GM23338 (cell line): ENCODE measurements around the gene CYP24A1. TPM values are rescaled to one million over a fixed set of nuclear protein-coding genes. Genes with fewer than 3 reads are reported as not detected.

Experiments used
- ATAC-seq: fragments of 200-7000 bp; cut with Tn5 transposase; 3 replicates; pipeline ENCODE4 v1.9.1; 2020
- DNase-seq: peaks from one replicate; pipeline ENCODE4 v3.0.0-alpha.2; 2015; ENCODE audit warnings: low spot score
- H2AFZ ChIP-seq: fragments of 200-600 bp; sonication (generic); 2 replicates; pipeline ENCODE4 v1.8.0; 2016; ENCODE audit warnings: antibody characterized with exemption, mild to moderate bottlenecking, moderate library complexity
- H3F3A ChIP-seq: fragments of 200-600 bp; sonication (generic); replicated peaks from 2 replicates; pipeline ENCODE4 v1.8.0; 2017; ENCODE audit warnings: antibody characterized with exemption, mixed run types, low read depth
- H3K27ac ChIP-seq: fragments of 200-600 bp; sonication (generic); 2 replicates; pipeline ENCODE4 v1.6.1; 2016; ENCODE audit warnings: low read depth
- H3K27me3 ChIP-seq: fragments of 200-600 bp; sonication (generic); 2 replicates; pipeline ENCODE4 v1.8.0; 2016; ENCODE audit warnings: mild to moderate bottlenecking, mixed run types, moderate library complexity; ENCODE audit not compliant: insufficient read depth
- H3K36me3 ChIP-seq: fragments of 200-600 bp; sonication (generic); 2 replicates; pipeline ENCODE4 v1.8.0; 2016; ENCODE audit warnings: mild to moderate bottlenecking; ENCODE audit not compliant: insufficient read depth
- H3K4me1 ChIP-seq: fragments of 200-600 bp; sonication (generic); 2 replicates; pipeline ENCODE4 v1.8.0; 2016; ENCODE audit warnings: mild to moderate bottlenecking, moderate library complexity; ENCODE audit not compliant: insufficient read depth
- H3K4me2 ChIP-seq: fragments of 200-600 bp; sonication (generic); 2 replicates; pipeline ENCODE4 v1.7.1; 2017; ENCODE audit warnings: mixed run types
- H3K4me3 ChIP-seq: fragments of 200-600 bp; sonication (generic); 2 replicates; pipeline ENCODE4 v1.6.1; 2016; ENCODE audit warnings: mixed run types
- H3K79me2 ChIP-seq: fragments of 200-600 bp; sonication (generic); replicated peaks from 2 replicates; pipeline ENCODE4 v1.8.0; 2017; ENCODE audit warnings: mild to moderate bottlenecking; ENCODE audit not compliant: insufficient read depth
- H3K9me2 ChIP-seq: fragments of 200-600 bp; sonication (generic); 2 replicates; pipeline ENCODE4 v1.8.0; 2017; ENCODE audit not compliant: insufficient read depth
- H4K20me1 ChIP-seq: fragments of 200-600 bp; sonication (generic); replicated peaks from 2 replicates; pipeline ENCODE4 v1.8.0; 2017; ENCODE audit warnings: mild to moderate bottlenecking; ENCODE audit not compliant: insufficient read depth
- H3K27ac Mint-ChIP-seq: 2 replicates; pipeline ENCODE4 v1.8.0; 2020; ENCODE audit warnings: inconsistent platforms, mild to moderate bottlenecking, moderate library complexity, mixed read lengths
- H3K27me3 Mint-ChIP-seq: 3 replicates; pipeline ENCODE4 v1.8.0; 2022; ENCODE audit warnings: low read depth, mild to moderate bottlenecking, moderate library complexity, mixed read lengths, inconsistent platforms; ENCODE audit not compliant: insufficient read depth, poor library complexity
- H3K36me3 Mint-ChIP-seq: 3 replicates; pipeline ENCODE4 v1.8.0; 2021; ENCODE audit warnings: low read depth, mild to moderate bottlenecking, inconsistent platforms, moderate library complexity, mixed read lengths
- H3K4me1 Mint-ChIP-seq: 3 replicates; pipeline ENCODE4 v1.8.0; 2020; ENCODE audit warnings: mild to moderate bottlenecking, inconsistent platforms, mixed read lengths
- H3K4me3 Mint-ChIP-seq: 3 replicates; pipeline ENCODE4 v1.8.0; 2021; ENCODE audit warnings: moderate library complexity, mild to moderate bottlenecking, inconsistent platforms, mixed read lengths
- H3K9me3 Mint-ChIP-seq: 3 replicates; pipeline ENCODE4 v1.8.0; 2020; ENCODE audit warnings: moderate library complexity, mild to moderate bottlenecking, inconsistent platforms, mixed read lengths
- EZH2 ChIP-seq: fragments of 200-600 bp; sonication (generic); IDR thresholded peaks from one replicate; pipeline ENCODE4 v1.8.0; 2017; ENCODE audit warnings: antibody characterized with exemption, mild to moderate bottlenecking, low read depth; ENCODE audit not compliant: unreplicated experiment
- EZH2phosphoT487 ChIP-seq: fragments of 200-600 bp; sonication (generic); IDR thresholded peaks from one replicate; pipeline ENCODE4 v1.8.1; 2018; ENCODE audit warnings: antibody characterized with exemption; ENCODE audit not compliant: unreplicated experiment
- NANOG ChIP-seq: IDR thresholded peaks from 2 replicates; pipeline ENCODE4 v1.6.1; 2016; ENCODE audit warnings: antibody characterized with exemption, borderline replicate concordance
- REST ChIP-seq: IDR thresholded peaks from one replicate; pipeline ENCODE4 v1.6.1; 2018; ENCODE audit warnings: antibody characterized with exemption; ENCODE audit not compliant: unreplicated experiment
- ZNF462 ChIP-seq: fragments of 250-450 bp; sonication (Bioruptor Pico); IDR thresholded peaks from 2 replicates; pipeline ENCODE4 v1.5.0; 2020; ENCODE audit warnings: mild to moderate bottlenecking, moderate library complexity
- polyA plus RNA-seq: library from polyadenylated mRNA; unstranded; fragments of >200 nt; fragmentation: Nextera tagmentation; extraction: Ambion mirVana; gene quantifications from 2 replicates; pipeline ENCODE4 v1.2.1, GENCODE V29; 2016
- total RNA-seq: library from RNA; depleted of rRNA; stranded (reverse); fragments of >200 nt; shearing (Covaris generic); gene quantifications from 2 replicates; pipeline ENCODE4 v1.2.3, GENCODE V29; 2014

The CYP24A1 gene
- total and polyA plus RNA-seq, 2 experiments from 2014 or later = 0.10 TPM; not detected in 1

- no peak for TF ChIP-seq ZNF462 (CRISPR knock-in tag)
These were observed 10.4 kb downstream of the CYP24A1 start (continued) for GRCh38 chr20:54163402-54163801.

GRCh38 chr20:54162378-54163009 lies 11.3 kb downstream of the CYP24A1 start:
- Mint-ChIP-seq H3K27ac (no peak overlapping the region), H3K4me1 (no peaks in the 10 kb centered on the region), H3K9me3 (peaks cover 9% of the 10 kb centered on the region; the same call in 1 of the 3 replicates), H3K4me3 (no peak overlapping the region), H3K27me3 (peaks cover 6% of the 10 kb centered on the region), H3K36me3 (no peaks in the 10 kb centered on the region)
- DNase-seq (no peak), ATAC-seq (no peak)
- no peak overlapping the region for H3K4me2 ChIP-seq
- H3K27me3 ChIP-seq = no peaks in the 10 kb centered on the region
- H3F3A ChIP-seq = no peaks in the 10 kb centered on the region
- H4K20me1 ChIP-seq = no peaks in the 10 kb centered on the region
- no peaks in the 10 kb centered on the region for H3K4me1 ChIP-seq
- H3K9me2 ChIP-seq = no peaks in the 10 kb centered on the region
- H3K27ac ChIP-seq = no peak overlapping the region
- no peak overlapping the region for H3K4me3 ChIP-seq
- H3K36me3 ChIP-seq = no peaks in the 10 kb centered on the region
- H2AFZ ChIP-seq = no peak overlapping the region
- no peaks in the 10 kb centered on the region for H3K79me2 ChIP-seq
- TF ChIP-seq REST (no peak), NANOG (no peak), ZNF462 (CRISPR knock-in tag) (no peak), EZH2 (no peak), EZH2phosphoT487 (no peak)
